ENCODE measurements around the gene SLC25A39. TPM values are rescaled to one million over a fixed set of nuclear protein-coding genes. Genes with fewer than 3 reads are reported as not detected.
A peak's percentile ranks its signal among the peaks of the same experiment; 100 is the strongest.

Gene SLC25A39
- total and polyA plus RNA-seq, 2 of the 13 experiments (the other 11 are each of a cell fraction or from before 2014, with no cell fraction given) = 144 to 151 TPM

DNA sequence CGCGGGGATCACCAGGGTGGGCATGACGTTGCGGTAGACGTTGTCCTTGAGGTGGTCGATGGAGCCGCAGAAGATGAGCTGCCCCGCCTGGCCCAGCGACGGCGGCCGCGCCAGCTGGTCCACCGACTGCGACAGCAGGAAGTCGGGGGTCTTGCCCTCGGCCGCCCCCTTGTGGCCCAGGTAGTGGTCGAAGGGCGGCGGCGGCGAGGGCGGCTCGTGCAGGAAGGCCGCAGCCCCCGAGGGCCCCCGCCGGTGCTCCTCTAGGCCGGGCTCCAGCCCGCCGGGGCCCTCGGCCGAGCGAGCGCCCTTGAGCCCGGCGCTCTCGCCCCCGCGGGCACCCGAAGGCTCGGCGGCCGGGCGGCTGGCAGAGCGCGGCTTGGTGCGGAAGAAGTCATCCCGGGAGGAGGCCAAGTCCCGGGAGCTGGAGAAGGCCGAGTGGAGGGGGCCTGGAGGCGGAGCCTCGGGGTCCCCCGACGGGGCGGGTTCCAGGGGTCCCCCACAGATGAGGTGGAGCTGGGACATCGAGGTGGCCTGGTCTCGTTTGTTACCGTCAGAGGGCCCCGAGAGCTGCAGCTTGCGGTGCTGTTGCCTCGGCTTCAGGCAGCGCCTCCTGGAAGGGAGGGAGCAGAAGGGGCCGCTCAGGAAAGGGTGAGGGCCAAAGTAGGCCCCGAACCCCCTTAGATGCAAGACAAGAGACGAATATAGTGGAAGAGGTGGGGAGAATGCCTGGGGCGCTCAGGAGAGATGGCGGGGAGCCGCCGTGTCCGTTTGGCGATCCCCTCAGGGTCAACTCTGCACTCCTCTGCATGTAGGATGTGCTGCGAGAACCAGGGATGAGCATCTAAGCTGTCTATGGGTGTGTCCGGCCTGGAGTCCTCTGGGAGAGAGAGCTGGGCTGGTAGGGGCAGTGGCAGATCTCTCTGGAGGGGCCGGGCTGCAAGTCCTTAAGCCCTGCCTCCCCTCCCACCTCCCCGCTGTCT, 30.2 kb upstream of the SLC25A39 start (continued):
- TF ChIP-seq, protein P1, sequence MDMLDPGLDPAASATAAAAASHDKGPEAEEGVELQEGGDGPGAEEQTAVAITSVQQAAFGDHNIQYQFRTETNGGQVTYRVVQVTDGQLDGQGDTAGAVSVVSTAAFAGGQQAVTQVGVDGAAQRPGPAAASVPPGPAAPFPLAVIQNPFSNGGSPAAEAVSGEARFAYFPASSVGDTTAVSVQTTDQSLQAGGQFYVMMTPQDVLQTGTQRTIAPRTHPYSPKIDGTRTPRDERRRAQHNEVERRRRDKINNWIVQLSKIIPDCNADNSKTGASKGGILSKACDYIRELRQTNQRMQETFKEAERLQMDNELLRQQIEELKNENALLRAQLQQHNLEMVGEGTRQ (IDR thresholded peaks at IDR 0.05; ENCODE audit: low read depth, low read length) = no peak
- TF ChIP-seq, protein P1 (CRISPR knock-in tag; IDR thresholded peaks at IDR 0.05; ENCODE audit: borderline replicate concordance) = no peak
- TF ChIP-seq SNAI1 (CRISPR knock-in tag; IDR thresholded peaks at IDR 0.05; ENCODE audit: borderline replicate concordance) = no peak
- TF ChIP-seq, protein P2, sequence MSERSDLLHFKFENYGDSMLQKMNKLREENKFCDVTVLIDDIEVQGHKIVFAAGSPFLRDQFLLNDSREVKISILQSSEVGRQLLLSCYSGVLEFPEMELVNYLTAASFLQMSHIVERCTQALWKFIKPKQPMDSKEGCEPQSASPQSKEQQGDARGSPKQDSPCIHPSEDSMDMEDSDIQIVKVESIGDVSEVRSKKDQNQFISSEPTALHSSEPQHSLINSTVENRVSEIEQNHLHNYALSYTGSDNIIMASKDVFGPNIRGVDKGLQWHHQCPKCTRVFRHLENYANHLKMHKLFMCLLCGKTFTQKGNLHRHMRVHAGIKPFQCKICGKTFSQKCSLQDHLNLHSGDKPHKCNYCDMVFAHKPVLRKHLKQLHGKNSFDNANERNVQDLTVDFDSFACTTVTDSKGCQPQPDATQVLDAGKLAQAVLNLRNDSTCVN (CRISPR knock-in tag; IDR thresholded peaks at IDR 0.05; ENCODE audit: borderline replicate concordance) = no peak
- TF ChIP-seq SP4 (CRISPR knock-in tag; IDR thresholded peaks at IDR 0.05) = peak; percentile 64
- TF ChIP-seq, protein P3, sequence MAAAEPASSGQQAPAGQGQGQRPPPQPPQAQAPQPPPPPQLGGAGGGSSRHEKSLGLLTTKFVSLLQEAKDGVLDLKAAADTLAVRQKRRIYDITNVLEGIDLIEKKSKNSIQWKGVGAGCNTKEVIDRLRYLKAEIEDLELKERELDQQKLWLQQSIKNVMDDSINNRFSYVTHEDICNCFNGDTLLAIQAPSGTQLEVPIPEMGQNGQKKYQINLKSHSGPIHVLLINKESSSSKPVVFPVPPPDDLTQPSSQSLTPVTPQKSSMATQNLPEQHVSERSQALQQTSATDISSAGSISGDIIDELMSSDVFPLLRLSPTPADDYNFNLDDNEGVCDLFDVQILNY (CRISPR knock-in tag; conservative IDR thresholded peaks at IDR 0.05) = no peak
- no peak for TF ChIP-seq SMC3 (IDR thresholded peaks at IDR 0.05; ENCODE audit: low read length)
- TF ChIP-seq EP300 (IDR thresholded peaks at IDR 0.05; ENCODE audit: low read depth in 2 of 2, low read length in 2 of 2) = no peak
- TF ChIP-seq EP300 (CRISPR knock-in tag; IDR thresholded peaks at IDR 0.05; ENCODE audit: borderline replicate concordance) = no peak
- TF ChIP-seq SNAPC2 (CRISPR knock-in tag; IDR thresholded peaks at IDR 0.05) = no peak
- peak; percentile 68; the same call in 1 of the 2 replicates for TF ChIP-seq ZSCAN20 (CRISPR knock-in tag; IDR thresholded peaks at IDR 0.05; ENCODE audit: borderline replicate concordance)
- 0 out of 2 replicates have a peak, but pooled peaks have one; percentile 38 for TF ChIP-seq PHF8 (CRISPR knock-in tag; IDR thresholded peaks at IDR 0.05)
- TF ChIP-seq, protein P4, sequence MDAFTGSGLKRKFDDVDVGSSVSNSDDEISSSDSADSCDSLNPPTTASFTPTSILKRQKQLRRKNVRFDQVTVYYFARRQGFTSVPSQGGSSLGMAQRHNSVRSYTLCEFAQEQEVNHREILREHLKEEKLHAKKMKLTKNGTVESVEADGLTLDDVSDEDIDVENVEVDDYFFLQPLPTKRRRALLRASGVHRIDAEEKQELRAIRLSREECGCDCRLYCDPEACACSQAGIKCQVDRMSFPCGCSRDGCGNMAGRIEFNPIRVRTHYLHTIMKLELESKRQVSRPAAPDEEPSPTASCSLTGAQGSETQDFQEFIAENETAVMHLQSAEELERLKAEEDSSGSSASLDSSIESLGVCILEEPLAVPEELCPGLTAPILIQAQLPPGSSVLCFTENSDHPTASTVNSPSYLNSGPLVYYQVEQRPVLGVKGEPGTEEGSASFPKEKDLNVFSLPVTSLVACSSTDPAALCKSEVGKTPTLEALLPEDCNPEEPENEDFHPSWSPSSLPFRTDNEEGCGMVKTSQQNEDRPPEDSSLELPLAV (CRISPR knock-in tag; conservative IDR thresholded peaks at IDR 0.05; ENCODE audit: low read depth) = no peak
- TF ChIP-seq ZSCAN31 (CRISPR knock-in tag; IDR thresholded peaks at IDR 0.05; ENCODE audit: low read depth) = peak; percentile 55; the same call in 1 of the 2 replicates
- TF ChIP-seq, protein P5, sequence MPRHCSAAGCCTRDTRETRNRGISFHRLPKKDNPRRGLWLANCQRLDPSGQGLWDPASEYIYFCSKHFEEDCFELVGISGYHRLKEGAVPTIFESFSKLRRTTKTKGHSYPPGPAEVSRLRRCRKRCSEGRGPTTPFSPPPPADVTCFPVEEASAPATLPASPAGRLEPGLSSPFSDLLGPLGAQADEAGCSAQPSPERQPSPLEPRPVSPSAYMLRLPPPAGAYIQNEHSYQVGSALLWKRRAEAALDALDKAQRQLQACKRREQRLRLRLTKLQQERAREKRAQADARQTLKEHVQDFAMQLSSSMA (CRISPR knock-in tag; IDR thresholded peaks at IDR 0.05) = no peak
- TF ChIP-seq FOXP1 (IDR thresholded peaks at IDR 0.05) = no peak
- no peak for TF ChIP-seq FOXP1 (CRISPR knock-in tag; IDR thresholded peaks at IDR 0.05)
- TF ChIP-seq, protein P6, sequence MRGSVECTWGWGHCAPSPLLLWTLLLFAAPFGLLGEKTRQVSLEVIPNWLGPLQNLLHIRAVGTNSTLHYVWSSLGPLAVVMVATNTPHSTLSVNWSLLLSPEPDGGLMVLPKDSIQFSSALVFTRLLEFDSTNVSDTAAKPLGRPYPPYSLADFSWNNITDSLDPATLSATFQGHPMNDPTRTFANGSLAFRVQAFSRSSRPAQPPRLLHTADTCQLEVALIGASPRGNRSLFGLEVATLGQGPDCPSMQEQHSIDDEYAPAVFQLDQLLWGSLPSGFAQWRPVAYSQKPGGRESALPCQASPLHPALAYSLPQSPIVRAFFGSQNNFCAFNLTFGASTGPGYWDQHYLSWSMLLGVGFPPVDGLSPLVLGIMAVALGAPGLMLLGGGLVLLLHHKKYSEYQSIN (CRISPR knock-in tag; IDR thresholded peaks at IDR 0.05; ENCODE audit: borderline replicate concordance) = no peak
- no peak for TF ChIP-seq ZNF460 (CRISPR knock-in tag; IDR thresholded peaks at IDR 0.05; ENCODE audit: borderline replicate concordance)
- TF ChIP-seq PAF1 (CRISPR knock-in tag; IDR thresholded peaks at IDR 0.05) = no peak
- TF ChIP-seq MYNN (CRISPR knock-in tag; IDR thresholded peaks at IDR 0.05; ENCODE audit: low read depth) = no peak
- TF ChIP-seq ZNF776 (CRISPR knock-in tag; IDR thresholded peaks at IDR 0.05) = peak; percentile 77; the same call in 1 of the 2 replicates
